Caki2 (cell line): ENCODE measurements around the gene KRTAP10-6. TPM values are rescaled to one million over a fixed set of nuclear protein-coding genes. Genes with fewer than 3 reads are reported as not detected.
"Not testable (repeated sequence)": the region's sequence is repeated elsewhere in the genome, so short reads cannot be mapped to it uniquely, and the experiment has no call there.

Experiments
- DNase-seq: peaks from one replicate; pipeline ENCODE4 v3.0.0-alpha.2; 2015; ENCODE audit warnings: low read depth
- in situ Hi-C: cut with HindIII; loops from 2 replicates; pipeline ENCODE4 v1.10.0; 2016; ENCODE audit warnings: low sequenced_read_pairs, low pct_unique_long_range_greater_than_20kb, mixed read lengths
- total RNA-seq: library from RNA; depleted of rRNA; stranded (reverse); fragments of >200 nt; shearing (Covaris generic); gene quantifications from 2 replicates; pipeline ENCODE4 v1.2.3, GENCODE V29; 2014; ENCODE audit warnings: low replicate concordance; rRNA removed

KRTAP10-6 gene
- total RNA-seq, 1 experiment from 2014 or later, result not detected

GRCh38 chr21:44550807-44551206 is 41.5 kb downstream of the KRTAP10-6 start:
- no peak for DNase-seq
- in situ Hi-C loops, result no loop called here

DNA sequence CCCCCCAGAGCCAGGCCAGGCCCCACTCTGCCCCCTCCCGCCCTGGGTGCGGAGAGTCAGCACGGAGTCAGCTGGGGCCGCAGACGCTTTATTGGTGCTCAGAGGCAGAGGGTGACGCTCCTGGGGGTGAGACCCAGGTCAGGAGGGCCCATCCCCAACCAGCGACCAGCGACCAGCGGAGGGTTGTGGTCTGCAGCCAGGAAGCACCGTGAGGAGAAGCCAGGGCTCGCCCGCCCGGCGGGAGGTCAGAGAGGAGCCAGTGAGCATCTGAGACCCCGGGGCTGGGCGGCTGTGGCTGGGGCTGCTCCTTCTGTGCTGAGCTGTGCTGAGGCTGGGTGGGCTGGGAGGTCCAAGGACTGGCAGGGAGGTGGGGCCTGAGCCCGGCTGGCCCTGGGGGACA is 42.0 kb downstream of the KRTAP10-6 start:
- in situ Hi-C loops, DNase-seq: not testable (repeated sequence)

DNA sequence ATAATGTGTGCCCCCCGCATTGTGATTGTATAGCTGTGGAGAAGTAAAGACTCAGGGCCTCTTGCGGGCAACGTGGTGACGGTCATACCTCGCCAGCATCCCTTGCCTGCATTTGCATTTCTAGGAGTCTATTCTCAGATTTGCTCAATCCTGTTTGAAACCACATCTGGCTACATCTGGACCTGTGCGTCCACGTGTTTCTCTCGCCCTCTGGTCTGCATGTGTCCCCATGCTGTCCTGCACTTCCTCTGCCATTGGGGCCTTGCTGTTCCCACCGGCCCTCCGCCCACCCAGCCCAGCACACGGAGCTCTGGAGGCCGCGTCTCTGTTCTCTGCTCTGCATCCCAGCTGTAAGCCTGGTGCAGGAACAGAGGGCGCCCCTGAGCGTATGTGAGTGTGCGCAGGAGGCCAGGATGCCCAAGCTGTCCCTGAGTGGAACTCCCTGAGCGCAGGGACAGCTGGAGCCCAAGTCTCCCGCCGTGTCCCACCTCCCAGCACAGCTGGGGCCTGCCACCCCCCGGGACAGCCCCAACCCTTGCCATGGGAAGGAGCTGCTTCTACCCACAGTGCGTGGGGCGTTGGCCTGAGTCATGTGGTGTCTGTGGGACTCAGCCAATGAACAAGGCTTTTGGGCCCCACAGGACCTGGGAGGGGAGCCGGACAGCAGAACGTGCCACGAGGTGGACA is 42.6 kb downstream of the KRTAP10-6 start:
- in situ Hi-C loops, result no loop called here
- DNase-seq, result no peak

- DNase-seq, result no peak
- in situ Hi-C loops, result no loop called here
Measured at GRCh38 chr21:44548922-44549321, 43.4 kb downstream of the KRTAP10-6 start.

DNA sequence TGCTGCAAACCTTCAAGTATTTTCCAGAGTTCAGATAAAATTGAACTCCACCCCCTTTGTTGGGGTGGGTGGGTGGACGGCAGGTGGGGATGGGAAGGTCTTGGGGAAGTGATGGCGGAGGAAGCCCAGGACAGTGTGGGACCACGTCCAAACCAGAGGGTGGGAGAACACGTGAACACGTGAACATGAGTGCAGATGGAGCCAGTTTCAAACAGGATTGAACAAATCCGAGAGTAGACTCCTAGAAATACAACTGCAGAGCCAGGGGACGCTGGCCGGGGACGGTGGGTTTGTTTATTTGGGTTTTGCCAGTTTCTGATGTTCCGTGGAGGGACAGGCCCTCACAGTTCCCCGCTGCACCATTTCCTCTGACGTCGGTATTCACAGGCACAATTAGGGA is 43.9 kb downstream of the KRTAP10-6 start:
- in situ Hi-C loops, result no loop called here

DNA sequence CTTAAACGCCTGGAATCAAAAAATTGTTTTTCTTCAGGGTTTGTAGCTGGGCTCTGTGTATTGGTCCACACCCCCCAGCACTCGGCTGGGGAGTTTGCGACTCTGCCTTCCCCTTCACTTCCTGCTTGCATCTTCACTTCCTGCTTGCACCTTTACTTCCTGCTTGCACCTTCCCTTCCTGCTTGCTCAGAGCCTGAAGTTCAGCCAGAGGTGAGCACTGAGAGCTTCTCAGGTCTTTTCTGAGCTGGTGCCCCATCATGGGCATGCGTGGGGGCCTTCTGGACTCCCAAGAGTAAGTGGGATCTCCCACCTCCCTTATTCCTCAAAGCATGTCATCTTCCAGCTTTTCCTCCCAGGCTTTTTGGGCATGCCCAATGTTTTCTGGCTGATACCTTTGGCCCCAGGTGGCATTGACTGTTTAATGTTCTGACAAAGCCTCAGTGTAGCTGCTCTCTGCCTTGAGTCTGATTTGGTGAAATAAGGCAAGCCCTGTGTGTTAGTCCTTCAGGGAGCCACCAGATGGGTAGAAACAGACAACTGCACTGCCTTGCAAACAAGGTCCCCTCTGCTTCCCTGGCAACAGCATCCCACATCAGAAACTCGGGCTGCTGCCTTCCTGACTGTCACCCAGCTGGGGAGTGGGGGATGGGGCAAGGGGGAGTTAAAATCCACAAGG is 44.5 kb downstream of the KRTAP10-6 start:
- no peak for DNase-seq
- in situ Hi-C loops, result no loop called here

More for the DNA sequence above, 43.9 kb downstream of the KRTAP10-6 start:
- DNase-seq, result no peak

DNA sequence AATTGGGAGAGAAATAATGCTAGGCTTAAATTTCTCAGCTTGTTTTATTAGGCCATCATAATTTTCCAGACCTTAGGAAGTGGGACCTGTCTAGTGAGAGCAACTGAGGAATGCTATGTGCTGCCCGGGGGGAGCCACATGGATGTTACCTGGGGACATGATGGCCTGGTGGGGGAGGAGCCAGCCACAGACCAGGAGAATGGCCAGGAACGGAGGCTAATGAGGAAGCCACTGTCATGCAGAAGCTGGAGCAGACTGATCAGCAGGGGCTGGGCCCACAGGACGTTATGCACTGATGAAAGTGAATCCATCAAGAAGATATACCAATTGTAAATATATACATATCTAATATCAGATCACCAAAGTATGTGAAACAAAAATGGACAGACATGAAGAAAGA is 47.7 kb downstream of the KRTAP10-6 start:
- no peak for DNase-seq
- in situ Hi-C loops, result no loop called here

- DNase-seq, result no peak
- in situ Hi-C loops, result no loop called here
Measured at GRCh38 chr21:44542716-44543115, 49.6 kb downstream of the KRTAP10-6 start.

Other genes with a start within 250 kb of the KRTAP10-6 start
- not detected in 2 replicates for gene TRPM2, start 238.9 kb downstream of the KRTAP10-6 start, total RNA-seq
- gene LRRC3, start 137.0 kb downstream of the KRTAP10-6 start, total RNA-seq, result not detected in 2 replicates
- not detected in 2 replicates for gene KRTAP10-1, start 52.3 kb downstream of the KRTAP10-6 start, total RNA-seq
- gene KRTAP10-2, start 41.0 kb downstream of the KRTAP10-6 start, total RNA-seq, result not detected in 2 replicates
- not detected in 2 replicates for gene KRTAP10-3, start 33.7 kb downstream of the KRTAP10-6 start, total RNA-seq
- gene KRTAP10-4, start 18.8 kb downstream of the KRTAP10-6 start, total RNA-seq, result not detected in 2 replicates
- not detected in 2 replicates for gene KRTAP10-5, start 11.9 kb downstream of the KRTAP10-6 start, total RNA-seq
- not detected in 2 replicates for gene KRTAP10-7, start 8.1 kb upstream of the KRTAP10-6 start, total RNA-seq
- not detected in 2 replicates for gene KRTAP10-8, start 19.6 kb upstream of the KRTAP10-6 start, total RNA-seq
- not detected in 2 replicates for gene KRTAP10-9, start 34.6 kb upstream of the KRTAP10-6 start, total RNA-seq
- gene KRTAP10-10, start 44.9 kb upstream of the KRTAP10-6 start, total RNA-seq, result not detected in 2 replicates
- gene KRTAP10-11, start 53.9 kb upstream of the KRTAP10-6 start, total RNA-seq, result not detected in 2 replicates
- gene KRTAP12-4, start 62.2 kb upstream of the KRTAP10-6 start, total RNA-seq, result not detected in 2 replicates
- gene KRTAP12-3, start 65.4 kb upstream of the KRTAP10-6 start, total RNA-seq, result not detected in 2 replicates
- gene KRTAP12-2, start 74.4 kb upstream of the KRTAP10-6 start, total RNA-seq, result not detected in 2 replicates
- gene KRTAP12-1, start 89.7 kb upstream of the KRTAP10-6 start, total RNA-seq, result not detected in 2 replicates
- not detected in 2 replicates for gene KRTAP10-12, start 104.7 kb upstream of the KRTAP10-6 start, total RNA-seq
- not detected in 2 replicates for gene TSPEAR, start 119.1 kb upstream of the KRTAP10-6 start, total RNA-seq
- 43.8 and 50.0 TPM in 2 replicates for gene UBE2G2, start 209.3 kb upstream of the KRTAP10-6 start, total RNA-seq
- gene SUMO3, start 225.6 kb upstream of the KRTAP10-6 start, total RNA-seq, result 128 and 131 TPM in 2 replicates